HL-60 (cell line): Measurements from ENCODE around the gene OGDH.

Experiments used
- CTCF ChIP-seq: IDR thresholded peaks from one replicate; pipeline ENCODE4 v1.5.1; 2011; ENCODE audit warnings: low read length, control low read depth, inconsistent platforms; ENCODE audit not compliant: insufficient read depth
- GABPA ChIP-seq: IDR thresholded peaks from 2 replicates; pipeline ENCODE4 v1.6.1; 2012; ENCODE audit warnings: low read depth
- POLR2AphosphoS5 ChIP-seq: IDR thresholded peaks from 2 replicates; pipeline ENCODE4 v1.6.1; 2012; ENCODE audit warnings: low read depth
- SPI1 ChIP-seq: IDR thresholded peaks from 2 replicates; pipeline ENCODE4 v1.6.1; 2012; ENCODE audit warnings: low read depth, mild to moderate bottlenecking, borderline replicate concordance

DNA sequence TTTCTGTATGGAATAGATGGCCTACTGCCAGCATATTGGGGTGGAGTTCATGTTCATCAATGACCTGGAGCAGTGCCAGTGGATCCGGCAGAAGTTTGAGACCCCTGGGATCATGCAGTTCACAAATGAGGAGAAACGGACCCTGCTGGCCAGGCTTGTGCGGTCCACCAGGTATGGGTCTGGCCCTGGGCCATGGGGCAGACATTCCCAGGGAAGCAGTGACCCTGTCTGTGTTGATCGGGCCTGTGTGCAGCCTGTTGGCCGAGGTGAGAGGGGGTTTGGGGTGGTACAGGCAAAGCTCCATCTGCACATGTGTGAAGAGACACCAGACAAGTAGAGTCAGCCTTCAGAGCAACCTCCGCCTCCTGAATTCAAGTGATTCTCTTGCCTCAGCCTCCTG lies 67.3 kb downstream of the OGDH start:
- TF ChIP-seq CTCF: no peak
- TF ChIP-seq GABPA: no peak
- no peak for TF ChIP-seq POLR2AphosphoS5
- TF ChIP-seq SPI1: no peak
